Activated T-cell treated with anti-CD3 and anti-CD28 coated beads for 48 hours (primary cell): ENCODE results near the gene OSBPL2.

Source experiments
- DNase-seq: peaks from one replicate; pipeline ENCODE4 v3.0.0-alpha.2; 2020; ENCODE audit warnings: low read depth

The OSBPL2 gene

GRCh38 chr20:62344782-62345181 is 106.5 kb downstream of the OSBPL2 start:
- no peak for DNase-seq
